ENCODE measurements around the gene CACHD1. TPM values are rescaled to one million over a fixed set of nuclear protein-coding genes. Genes with fewer than 3 reads are reported as not detected.

The CACHD1 gene
- total and polyA plus RNA-seq, 2 of the 8 experiments (the other 6 are each of a cell fraction or from before 2014, with no cell fraction given), result 22.2 to 42.5 TPM

- TF ChIP-seq SRF (IDR thresholded peaks at IDR 0.05; ENCODE audit: low read depth, low read length), result no peak
- no peak for TF ChIP-seq KDM5A (IDR thresholded peaks at IDR 0.05; ENCODE audit: low read length)
- no peak for TF ChIP-seq CHD2 (IDR thresholded peaks at IDR 0.05; ENCODE audit: low read length)
- TF ChIP-seq RNF2 (IDR thresholded peaks at IDR 0.05; ENCODE audit: borderline replicate concordance, low read depth, low read length, missing control alignments, poor library complexity, severe bottlenecking), result no peak
- TF ChIP-seq CREB1 (IDR thresholded peaks at IDR 0.05), result no peak
Measured at GRCh38 chr1:64524614-64525013, 54.7 kb downstream of the CACHD1 start (continued).

Data from H1 (cell line).